HCT116 (cell line): ENCODE results near the gene PDLIM5. TPM values are rescaled to one million over a fixed set of nuclear protein-coding genes. Genes with fewer than 3 reads are reported as not detected.

Experiments used
- ATAC-seq: fragments of 200-7000 bp; cut with Tn5 transposase; 2 replicates; pipeline ENCODE4 v1.9.1; 2020; ENCODE audit warnings: mild to moderate bottlenecking, moderate library complexity
- BruUV-seq: library from RNA; stranded (reverse); fragments of 400-500 nt; replicated peaks from 2 replicates; lab custom pipeline; 2021; lab: Mats Ljungman, UMichigan
- CTCF ChIA-PET: fragments of 300-600 bp; sonication (Branson Sonifier 250); formaldehyde crosslinking; loops from one replicate; lab custom pipeline; 2021; ENCODE audit warnings: antibody characterized with exemption; lab: Charles Lee
- POLR2A ChIA-PET: fragments of 300-600, 350-600 bp; sonication (Branson Sonifier 250); formaldehyde crosslinking; loops from one replicate; lab custom pipeline; 2021; ENCODE audit warnings: antibody characterized with exemption; lab: Charles Lee
- RAD21 ChIA-PET, 2 experiments: fragments of 300-600 bp; sonication (Branson Sonifier 250); formaldehyde crosslinking; loops; one replicate each; lab custom pipeline; 2023; ENCODE audit warnings: low total read pairs in 2 of 2; ENCODE audit not compliant: uncharacterized antibody in 2 of 2, unreplicated experiment in 2 of 2, low non-redundant PET in 1 of 2; lab: Charles Lee
- DNase-seq: peaks from one replicate; pipeline ENCODE4 v3.0.0-alpha.2; 2010; ENCODE audit warnings: low read depth, low spot score
- H2AFZ ChIP-seq: fragments of 200-600 bp; shearing (Covaris generic), sonication (generic); 2 replicates; pipeline ENCODE4 v1.6.1; 2017; ENCODE audit warnings: low read depth, mixed run types, mixed read lengths, antibody characterized with exemption, low read length; ENCODE audit not compliant: poor library complexity, severe bottlenecking
- H3K27ac ChIP-seq: 2 replicates; pipeline ENCODE4 v1.5.1; 2012; ENCODE audit warnings: low read depth, low read length
- H3K27me3 ChIP-seq: fragments of 200-600 bp; sonication (generic); 2 replicates; pipeline ENCODE4 v1.6.1; 2016; ENCODE audit warnings: mixed run types, low read length, mixed read lengths; ENCODE audit not compliant: insufficient read depth
- H3K36me3 ChIP-seq, 2 experiments: fragments of 200-500 bp in 1 of 2; fragments of 200-600 bp in 1 of 2; sonication (Bioruptor generic) in 1 of 2; sonication (generic) in 1 of 2; 2 replicates each; pipeline versions ENCODE4 v1.5.1 to v1.6.1; 2014 to 2016; ENCODE audit warnings: low read length in 2 of 2, inconsistent platforms in 1 of 2, mixed read lengths in 1 of 2, mixed run types in 1 of 2; ENCODE audit not compliant: insufficient read depth in 2 of 2, control insufficient read depth in 1 of 2
- H3K4me1 ChIP-seq, 2 experiments: fragments of 200-600 bp in 1 of 2; sonication (generic) in 1 of 2; 2 replicates each; pipeline versions ENCODE4 v1.5.1 to v1.6.1; 2012 to 2017; ENCODE audit warnings: low read length in 2 of 2, inconsistent platforms in 1 of 2, mild to moderate bottlenecking in 1 of 2, mixed read lengths in 1 of 2, mixed run types in 1 of 2, moderate library complexity in 1 of 2; ENCODE audit not compliant: insufficient read depth in 2 of 2, control insufficient read depth in 1 of 2
- H3K4me2 ChIP-seq: fragments of 200-600 bp; sonication (generic); 2 replicates; pipeline ENCODE4 v1.6.1; 2017; ENCODE audit warnings: mixed run types, low read length, mixed read lengths
- H3K4me3 ChIP-seq, 2 experiments: fragments of 200-600 bp in 1 of 2; sonication (generic) in 1 of 2; replicated peaks in 1 of 2; 2 replicates each; pipeline ENCODE4 v1.5.1; 2011 to 2016; ENCODE audit warnings: low read length in 2 of 2, control low read depth in 1 of 2, low read depth in 1 of 2, mild to moderate bottlenecking in 1 of 2, mixed read lengths in 1 of 2, mixed run types in 1 of 2
- H3K79me2 ChIP-seq: fragments of 200-600 bp; sonication (generic); 2 replicates; pipeline ENCODE4 v1.6.1; 2017; ENCODE audit warnings: mild to moderate bottlenecking, mixed run types, low read length, moderate library complexity, mixed read lengths; ENCODE audit not compliant: insufficient read depth
- H3K9ac ChIP-seq: fragments of 200-600 bp; sonication (generic); 2 replicates; pipeline ENCODE4 v1.6.1; 2016; ENCODE audit warnings: low read length, mixed read lengths
- H3K9me2 ChIP-seq: fragments of 200-600 bp; sonication (generic), shearing (Covaris generic); 2 replicates; pipeline ENCODE4 v1.6.1; 2017; ENCODE audit warnings: mixed run types, mild to moderate bottlenecking, moderate library complexity; ENCODE audit not compliant: insufficient read depth
- H3K9me3 ChIP-seq, 2 experiments: fragments of 200-500 bp in 1 of 2; fragments of 200-600 bp in 1 of 2; sonication (Bioruptor generic) in 1 of 2; sonication (generic) in 1 of 2; 2 replicates each; pipeline ENCODE4 v1.6.1; 2014 to 2017; ENCODE audit warnings: low read length in 2 of 2, mixed read lengths in 2 of 2, inconsistent platforms in 1 of 2, low read depth in 1 of 2, mild to moderate bottlenecking in 1 of 2, mixed run types in 1 of 2, moderate library complexity in 1 of 2; ENCODE audit not compliant: control insufficient read depth in 1 of 2, insufficient read depth in 1 of 2
- H4K20me1 ChIP-seq: fragments of 200-600 bp; sonication (generic), shearing (Covaris generic); 2 replicates; pipeline ENCODE4 v1.6.1; 2017; ENCODE audit warnings: mixed run types, mild to moderate bottlenecking, moderate library complexity; ENCODE audit not compliant: insufficient read depth
- CBX3 ChIP-seq: IDR thresholded peaks from 2 replicates; pipeline ENCODE4 v1.6.1; 2012; ENCODE audit warnings: low read depth
- CEBPB ChIP-seq: IDR thresholded peaks from 2 replicates; pipeline ENCODE4 v1.6.1; 2012; ENCODE audit warnings: low read depth
- ELF1 ChIP-seq: IDR thresholded peaks from 2 replicates; pipeline ENCODE4 v1.6.1; 2012; ENCODE audit warnings: low read depth, borderline replicate concordance
- EZH2 ChIP-seq: fragments of 200-600 bp; sonication (generic); IDR thresholded peaks from 2 replicates; pipeline ENCODE4 v1.6.1; 2017; ENCODE audit warnings: antibody characterized with exemption, mixed run types
- EZH2phosphoT487 ChIP-seq: fragments of 200-600 bp; IDR thresholded peaks from 2 replicates; pipeline ENCODE4 v1.6.1; 2018; ENCODE audit warnings: antibody characterized with exemption, borderline replicate concordance
- JUND ChIP-seq: IDR thresholded peaks from 2 replicates; pipeline ENCODE4 v1.6.1; 2012
- MAX ChIP-seq: IDR thresholded peaks from 2 replicates; pipeline ENCODE4 v1.6.1; 2012
- RAD21 ChIP-seq: IDR thresholded peaks from 2 replicates; pipeline ENCODE4 v1.6.1; 2012; ENCODE audit warnings: low read depth, mild to moderate bottlenecking
- REST ChIP-seq: IDR thresholded peaks from 2 replicates; pipeline ENCODE4 v1.6.1; 2012; ENCODE audit warnings: low read depth
- SRF ChIP-seq: IDR thresholded peaks from 2 replicates; pipeline ENCODE4 v1.6.1; 2012; ENCODE audit warnings: low read depth
- TCF7L2 ChIP-seq: IDR thresholded peaks from 2 replicates; pipeline ENCODE4 v1.7.0; 2011; ENCODE audit warnings: borderline replicate concordance, inconsistent platforms; ENCODE audit not compliant: insufficient read depth, insufficient read length; ENCODE audit errors: extremely low read depth
- YY1 ChIP-seq: IDR thresholded peaks from 2 replicates; pipeline ENCODE4 v1.6.1; 2011; ENCODE audit warnings: low read length, low read depth, moderate library complexity, mild to moderate bottlenecking; ENCODE audit not compliant: insufficient replicate concordance; ENCODE audit errors: extremely low read depth
- ZFX ChIP-seq: fragments of 450-650 bp; IDR thresholded peaks from 2 replicates; pipeline ENCODE4 v1.6.1; 2017
- intact Hi-C: fragments of 100-400 bp; cut with micrococcal nuclease; formaldehyde crosslinking; loops from 2 replicates; pipeline ENCODE4 v1.10.0; 2022
- total RNA-seq: library from RNA; stranded (reverse); gene quantifications from one replicate; pipeline ENCODE4 v1.2.1, GENCODE V29; 2021; ENCODE audit not compliant: unreplicated experiment
- TF ChIP-seq, protein P1 (sequence below): IDR thresholded peaks from 2 replicates; pipeline ENCODE4 v1.6.1; 2011; ENCODE audit warnings: mild to moderate bottlenecking, low read length, moderate library complexity; ENCODE audit not compliant: insufficient replicate concordance; ENCODE audit errors: extremely low read depth
- TF ChIP-seq, protein P2 (sequence below): IDR thresholded peaks from 2 replicates; pipeline ENCODE4 v1.6.1; 2012
- TF ChIP-seq, protein P3 (sequence below), 3 experiments: fragments of 200-600 bp in 1 of 3; sonication (generic) in 1 of 3; IDR thresholded peaks in 2 of 3; conservative IDR thresholded peaks in 1 of 3; 2 replicates each; pipeline ENCODE4 v1.5.1; 2012 to 2017; ENCODE audit warnings: low read depth in 2 of 3, low read length in 2 of 3, antibody characterized with exemption in 1 of 3, borderline replicate concordance in 1 of 3, control low read depth in 1 of 3, mild to moderate bottlenecking in 1 of 3, mixed read lengths in 1 of 3, mixed run types in 1 of 3, moderate library complexity in 1 of 3; ENCODE audit not compliant: insufficient read depth in 1 of 3

The PDLIM5 gene
- total RNA-seq, 1 experiment from 2014 or later: 130 TPM

DNA sequence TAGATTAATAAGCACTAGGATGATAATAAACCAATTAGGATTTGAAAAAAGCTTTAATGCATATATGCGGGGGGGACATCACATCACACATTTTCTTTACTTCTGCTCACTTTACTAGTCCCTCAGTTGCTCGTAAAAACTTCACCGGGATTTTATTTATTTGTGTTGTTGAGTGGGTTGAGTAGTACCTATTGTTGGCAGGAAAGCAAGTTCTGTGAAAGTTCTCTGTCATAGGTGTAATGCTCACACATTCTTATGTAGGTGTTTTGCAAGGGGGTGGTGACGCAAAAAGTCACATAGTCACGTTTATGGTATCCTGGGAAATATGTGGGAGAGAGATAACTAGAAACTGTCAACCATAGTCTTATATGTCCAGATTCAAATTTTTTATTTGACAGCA, 65.3 kb downstream of the PDLIM5 start:
- H3K9me2 ChIP-seq: 0 out of 2 replicates have a peak, but pooled peaks cover 3% of the 10 kb centered on the region
- ChIA-PET CTCF (no interaction called here), POLR2A (no interaction called here), RAD21 (no interaction called here)
- H3K27ac ChIP-seq: no peak overlapping the region
- intact Hi-C loops: no loop called here
- H3K4me2 ChIP-seq: peak overlapping the region; percentile 35
- TF ChIP-seq, protein P1, sequence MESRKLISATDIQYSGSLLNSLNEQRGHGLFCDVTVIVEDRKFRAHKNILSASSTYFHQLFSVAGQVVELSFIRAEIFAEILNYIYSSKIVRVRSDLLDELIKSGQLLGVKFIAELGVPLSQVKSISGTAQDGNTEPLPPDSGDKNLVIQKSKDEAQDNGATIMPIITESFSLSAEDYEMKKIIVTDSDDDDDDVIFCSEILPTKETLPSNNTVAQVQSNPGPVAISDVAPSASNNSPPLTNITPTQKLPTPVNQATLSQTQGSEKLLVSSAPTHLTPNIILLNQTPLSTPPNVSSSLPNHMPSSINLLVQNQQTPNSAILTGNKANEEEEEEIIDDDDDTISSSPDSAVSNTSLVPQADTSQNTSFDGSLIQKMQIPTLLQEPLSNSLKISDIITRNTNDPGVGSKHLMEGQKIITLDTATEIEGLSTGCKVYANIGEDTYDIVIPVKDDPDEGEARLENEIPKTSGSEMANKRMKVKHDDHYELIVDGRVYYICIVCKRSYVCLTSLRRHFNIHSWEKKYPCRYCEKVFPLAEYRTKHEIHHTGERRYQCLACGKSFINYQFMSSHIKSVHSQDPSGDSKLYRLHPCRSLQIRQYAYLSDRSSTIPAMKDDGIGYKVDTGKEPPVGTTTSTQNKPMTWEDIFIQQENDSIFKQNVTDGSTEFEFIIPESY: no peak
- TF ChIP-seq REST (no peak), TCF7L2 (no peak), EZH2 (no peak), ELF1 (no peak), CEBPB (no peak), EZH2phosphoT487 (no peak), ZFX (no peak), SRF (no peak), YY1 (no peak), CBX3 (no peak), RAD21 (no peak), JUND (no peak), MAX (no peak)
- TF ChIP-seq, protein P2, sequence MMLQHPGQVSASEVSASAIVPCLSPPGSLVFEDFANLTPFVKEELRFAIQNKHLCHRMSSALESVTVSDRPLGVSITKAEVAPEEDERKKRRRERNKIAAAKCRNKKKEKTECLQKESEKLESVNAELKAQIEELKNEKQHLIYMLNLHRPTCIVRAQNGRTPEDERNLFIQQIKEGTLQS: no peak
- TF ChIP-seq, protein P3, sequence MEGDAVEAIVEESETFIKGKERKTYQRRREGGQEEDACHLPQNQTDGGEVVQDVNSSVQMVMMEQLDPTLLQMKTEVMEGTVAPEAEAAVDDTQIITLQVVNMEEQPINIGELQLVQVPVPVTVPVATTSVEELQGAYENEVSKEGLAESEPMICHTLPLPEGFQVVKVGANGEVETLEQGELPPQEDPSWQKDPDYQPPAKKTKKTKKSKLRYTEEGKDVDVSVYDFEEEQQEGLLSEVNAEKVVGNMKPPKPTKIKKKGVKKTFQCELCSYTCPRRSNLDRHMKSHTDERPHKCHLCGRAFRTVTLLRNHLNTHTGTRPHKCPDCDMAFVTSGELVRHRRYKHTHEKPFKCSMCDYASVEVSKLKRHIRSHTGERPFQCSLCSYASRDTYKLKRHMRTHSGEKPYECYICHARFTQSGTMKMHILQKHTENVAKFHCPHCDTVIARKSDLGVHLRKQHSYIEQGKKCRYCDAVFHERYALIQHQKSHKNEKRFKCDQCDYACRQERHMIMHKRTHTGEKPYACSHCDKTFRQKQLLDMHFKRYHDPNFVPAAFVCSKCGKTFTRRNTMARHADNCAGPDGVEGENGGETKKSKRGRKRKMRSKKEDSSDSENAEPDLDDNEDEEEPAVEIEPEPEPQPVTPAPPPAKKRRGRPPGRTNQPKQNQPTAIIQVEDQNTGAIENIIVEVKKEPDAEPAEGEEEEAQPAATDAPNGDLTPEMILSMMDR (IDR thresholded peaks at IDR 0.05 in 2 of 3, conservative IDR thresholded peaks at IDR 0.05 in 1 of 3; ENCODE audit: borderline replicate concordance in 1 of 3, insufficient read depth in 1 of 3, low read depth in 2 of 3, low read length in 2 of 3): no peak
- no peaks in the 10 kb centered on the region for H3K27me3 ChIP-seq
- ATAC-seq (peak; percentile 46; the same call in 1 of the 2 replicates), DNase-seq (peak; percentile 37)
- H3K36me3 ChIP-seq: no peaks in the 10 kb centered on the region
- no peaks in the 10 kb centered on the region for H4K20me1 ChIP-seq
- no TSS peak for BruUV-seq
- no peak overlapping the region for H2AFZ ChIP-seq
- no peaks in the 10 kb centered on the region for H3K9me3 ChIP-seq
- H3K4me3 ChIP-seq: no peak overlapping the region
- no peak overlapping the region for H3K9ac ChIP-seq
- H3K4me1 ChIP-seq: peaks cover 29 to 32% of the 10 kb centered on the region in 2 experiments
- H3K79me2 ChIP-seq: peaks cover 61% of the 10 kb centered on the region
